Measurements from ENCODE around the gene IRGC.

The IRGC gene

GRCh38 chr19:43726736-43727592, 11.1 kb downstream of the IRGC start:
- DNase-seq: no peak

- DNase-seq: no peak
These were observed 11.6 kb downstream of the IRGC start for GRCh38 chr19:43727593-43727853.

DNA sequence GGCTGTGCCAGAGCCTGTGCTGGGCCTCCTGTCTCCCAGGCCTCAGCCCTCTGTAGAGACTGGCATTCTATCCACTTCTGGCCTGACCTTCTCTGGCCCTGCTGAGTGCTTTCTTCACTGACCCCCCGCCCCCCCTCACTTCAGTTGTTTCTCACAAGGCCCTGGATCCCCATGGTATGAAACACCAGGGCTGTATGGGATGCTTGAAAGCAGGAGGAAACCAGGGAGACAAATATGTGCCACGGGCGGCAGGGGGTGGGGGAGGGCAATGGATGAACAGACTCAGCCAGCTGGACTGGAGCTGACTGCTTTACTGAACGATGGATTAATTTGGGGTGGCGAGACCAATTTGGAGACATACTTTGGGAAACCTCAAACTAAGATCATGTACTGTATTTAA, 14.0 kb downstream of the IRGC start:
- DNase-seq: no peak

- no peak for DNase-seq
These were observed 15.5 kb downstream of the IRGC start for GRCh38 chr19:43731346-43731745.

- no peak for DNase-seq
These were observed 16.0 kb downstream of the IRGC start for GRCh38 chr19:43731846-43732245.

DNA sequence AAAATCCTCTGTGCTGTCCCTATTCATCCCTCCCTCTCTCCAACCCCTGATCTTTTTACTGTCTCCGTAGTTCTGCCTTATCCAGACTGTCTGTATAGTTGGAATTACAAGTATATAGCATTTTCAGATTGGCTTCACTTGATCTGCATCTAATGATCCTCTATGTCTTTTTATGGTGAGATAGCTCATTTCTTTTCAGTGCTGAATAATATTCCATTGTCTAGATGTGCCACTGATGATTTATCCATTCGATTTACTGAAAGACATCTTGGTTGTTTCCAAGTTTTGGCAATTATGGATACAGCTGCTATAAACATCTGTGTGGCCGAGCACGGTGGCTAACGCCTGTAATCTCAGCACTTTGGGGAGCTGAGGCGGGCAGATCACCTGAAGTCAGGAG, 19.1 kb downstream of the IRGC start:
- no peak for DNase-seq

DNA sequence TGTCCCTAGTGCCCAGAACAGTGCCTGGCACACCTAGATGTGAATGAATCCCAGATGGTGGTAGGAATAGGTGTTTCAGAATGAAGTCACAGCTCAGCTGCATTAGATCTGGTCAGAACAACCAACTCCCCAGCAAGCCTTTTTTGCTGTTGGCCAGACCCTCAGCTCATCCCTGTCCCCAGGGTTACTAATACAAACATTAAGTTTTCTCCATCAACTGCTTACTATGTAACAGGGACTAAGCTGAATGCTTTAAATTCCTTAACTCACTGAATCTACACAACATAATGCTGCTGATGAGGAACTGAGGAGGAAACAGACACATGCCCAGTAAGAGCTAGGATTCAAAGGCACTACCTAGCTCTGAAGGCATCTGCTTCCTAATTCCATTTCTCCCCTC, 20.1 kb downstream of the IRGC start:
- peak; percentile 32 for DNase-seq

DNA sequence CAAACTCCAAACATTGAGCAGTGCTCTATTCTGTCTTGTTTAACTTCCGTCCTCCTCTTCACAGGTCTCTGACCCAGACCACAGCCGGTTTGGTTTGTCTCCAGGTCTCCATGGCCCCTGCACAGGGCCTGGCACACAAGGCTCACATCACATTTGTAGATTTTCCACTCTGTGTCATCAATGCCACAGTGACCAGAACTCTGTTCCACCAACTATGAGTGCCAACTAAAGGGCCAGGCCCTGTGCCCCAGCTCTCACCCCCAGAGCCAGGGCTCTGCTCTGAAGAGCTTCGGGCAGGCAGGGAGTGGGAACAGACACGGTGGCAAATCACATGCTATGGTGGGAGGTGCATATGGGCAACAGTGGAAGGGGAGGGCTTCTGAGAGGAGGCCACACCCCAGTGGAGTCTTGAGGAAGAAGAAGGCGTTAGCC, 22.9 kb downstream of the IRGC start:
- no peak for DNase-seq

- DNase-seq: no peak
These were observed 23.8 kb downstream of the IRGC start for GRCh38 chr19:43739439-43740235.

DNA sequence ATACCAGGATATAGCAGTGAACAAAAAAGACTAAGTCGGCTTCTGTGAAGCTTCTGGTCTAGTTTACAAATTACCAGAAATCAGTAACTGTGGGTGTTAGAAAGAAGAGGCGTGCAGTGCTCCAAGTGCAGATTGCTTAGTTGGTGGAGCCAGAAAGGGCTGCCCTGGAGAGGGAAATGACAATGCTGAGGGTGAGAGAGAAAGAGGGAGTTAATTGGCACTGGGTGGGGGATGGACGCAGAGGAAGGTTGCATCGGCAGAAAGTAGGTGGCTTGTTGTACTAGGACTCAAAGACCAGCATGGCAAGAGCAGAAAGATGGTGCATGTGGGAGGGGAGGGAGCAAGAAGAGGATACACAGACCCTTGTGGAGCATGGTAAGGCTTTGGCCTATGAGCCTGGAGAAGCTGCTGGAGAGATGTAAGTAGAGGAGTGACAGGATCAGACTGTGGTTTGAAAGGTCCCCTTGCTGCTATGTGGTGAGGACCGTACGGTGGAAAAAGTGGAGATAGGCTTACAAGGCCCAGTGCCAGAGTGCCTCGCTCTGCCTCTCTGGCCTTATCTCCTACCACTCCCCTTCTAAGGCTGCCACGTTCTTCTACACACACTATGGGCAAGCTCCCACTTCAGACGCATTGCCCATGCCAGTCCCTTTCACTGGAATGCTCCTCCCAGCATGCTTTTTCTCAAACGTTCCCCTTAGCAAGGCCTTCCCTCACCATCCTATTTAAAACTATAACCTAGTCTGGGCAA, 25.4 kb downstream of the IRGC start:
- no peak for DNase-seq

DNA sequence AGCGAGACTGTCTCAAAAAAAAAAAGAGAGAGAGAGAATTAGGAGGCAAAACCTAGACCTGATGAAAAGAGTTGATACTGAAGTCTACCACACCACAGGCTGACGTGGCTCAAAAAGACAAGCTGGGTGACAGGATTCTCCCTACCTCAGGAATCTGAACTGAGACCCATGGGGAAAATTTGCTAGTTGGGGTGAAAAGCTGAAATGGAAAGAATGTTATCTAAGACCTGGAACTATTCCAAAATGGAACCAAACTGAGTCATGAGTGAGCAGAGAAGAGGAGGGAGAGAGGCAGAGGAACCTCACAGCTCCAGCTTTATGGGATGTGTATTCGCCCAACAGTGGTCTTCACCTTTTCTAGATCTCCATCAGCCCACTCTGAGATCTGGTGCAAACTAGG, 27.2 kb downstream of the IRGC start:
- DNase-seq: peak; percentile 74

DNA sequence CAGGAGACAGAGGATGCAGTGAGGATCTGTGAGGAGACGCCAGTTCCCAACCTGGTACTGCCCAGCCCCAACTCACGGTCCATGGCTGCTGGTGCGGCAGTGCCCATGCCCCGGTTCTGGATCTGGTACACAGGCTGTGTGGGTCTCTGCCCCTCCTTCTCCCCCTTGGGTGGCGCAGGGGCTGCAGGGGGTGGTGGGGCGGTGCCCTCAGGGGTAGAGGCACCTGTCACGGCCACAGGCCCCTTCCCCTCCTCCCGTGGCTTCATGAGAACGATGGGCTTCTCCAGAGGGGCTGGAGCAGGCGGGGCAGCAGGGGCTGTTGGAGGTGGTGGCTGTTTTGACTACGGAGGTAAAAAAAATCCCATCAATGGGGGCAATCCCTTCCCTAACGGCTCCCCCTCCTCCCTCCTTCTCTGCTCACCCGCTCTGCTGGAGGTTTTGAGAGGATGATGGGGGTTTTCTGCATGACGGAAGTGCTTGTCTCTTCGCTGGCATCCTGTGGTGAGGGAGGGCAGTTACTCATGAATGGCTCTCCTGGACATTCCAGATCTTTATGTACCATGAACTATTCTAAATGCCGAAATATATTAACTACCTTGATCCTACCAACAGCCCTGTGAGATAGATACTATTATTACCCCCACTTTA, 31.8 kb downstream of the IRGC start:
- no peak for DNase-seq

GRCh38 chr19:43748205-43748594, 32.3 kb downstream of the IRGC start:
- DNase-seq: no peak

- no peak for DNase-seq
These were observed 32.8 kb downstream of the IRGC start for GRCh38 chr19:43748685-43749084.

DNA sequence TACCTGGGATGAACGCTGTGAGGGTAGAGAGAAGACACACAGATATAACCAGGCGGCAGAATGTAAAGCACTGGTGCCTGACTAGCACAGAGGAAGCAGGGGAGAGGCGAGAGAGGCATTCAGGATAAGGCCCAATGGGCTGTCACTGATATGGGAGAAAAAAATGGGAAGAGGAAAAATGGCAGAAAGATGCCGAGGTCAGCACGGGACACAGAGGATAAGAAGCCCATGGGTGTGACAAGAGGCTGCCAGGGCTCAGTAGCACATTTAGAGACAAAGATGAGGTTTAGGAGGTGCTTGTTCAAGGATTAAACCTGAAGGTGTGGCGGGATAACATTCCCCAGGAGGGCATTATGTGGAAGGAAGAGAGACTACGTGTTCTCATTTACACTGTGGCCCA, 33.3 kb downstream of the IRGC start:
- no peak for DNase-seq

DNA sequence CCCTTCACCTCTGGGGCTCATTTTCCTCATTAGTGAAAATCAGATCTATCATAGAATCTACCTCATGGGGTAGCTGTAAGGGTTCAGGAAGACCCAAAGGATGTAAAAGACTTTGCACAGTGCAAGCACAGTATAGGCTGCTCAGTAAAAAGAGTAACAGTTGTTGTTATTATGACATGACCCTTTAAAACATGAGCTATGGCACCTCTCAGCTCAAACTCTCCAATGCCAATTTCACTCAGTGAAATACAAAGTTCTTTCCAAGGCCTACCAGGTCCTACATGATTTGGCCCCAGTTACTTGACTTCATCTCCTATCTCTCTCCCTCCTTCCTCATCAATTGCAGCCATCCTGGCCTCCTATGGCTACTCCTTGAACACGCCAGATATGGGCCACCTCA, 34.0 kb downstream of the IRGC start:
- DNase-seq: no peak

- DNase-seq: no peak
These were observed 35.8 kb downstream of the IRGC start for GRCh38 chr19:43751466-43752220.

GRCh38 chr19:43752287-43752875, 36.5 kb downstream of the IRGC start:
- no peak for DNase-seq

DNA sequence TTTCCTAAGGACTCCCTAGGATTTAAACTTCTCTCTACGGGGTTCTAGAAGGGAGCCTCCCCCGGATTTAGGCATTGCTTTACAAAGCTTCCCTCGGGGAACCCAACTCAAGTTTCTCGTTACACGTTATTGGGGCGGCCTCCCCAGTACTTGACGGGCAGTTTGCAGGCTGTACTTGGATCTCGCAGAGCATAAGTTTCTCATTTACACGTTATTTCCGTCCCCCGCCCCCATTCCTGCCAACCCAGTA, 38.3 kb downstream of the IRGC start:
- DNase-seq: no peak

DNA sequence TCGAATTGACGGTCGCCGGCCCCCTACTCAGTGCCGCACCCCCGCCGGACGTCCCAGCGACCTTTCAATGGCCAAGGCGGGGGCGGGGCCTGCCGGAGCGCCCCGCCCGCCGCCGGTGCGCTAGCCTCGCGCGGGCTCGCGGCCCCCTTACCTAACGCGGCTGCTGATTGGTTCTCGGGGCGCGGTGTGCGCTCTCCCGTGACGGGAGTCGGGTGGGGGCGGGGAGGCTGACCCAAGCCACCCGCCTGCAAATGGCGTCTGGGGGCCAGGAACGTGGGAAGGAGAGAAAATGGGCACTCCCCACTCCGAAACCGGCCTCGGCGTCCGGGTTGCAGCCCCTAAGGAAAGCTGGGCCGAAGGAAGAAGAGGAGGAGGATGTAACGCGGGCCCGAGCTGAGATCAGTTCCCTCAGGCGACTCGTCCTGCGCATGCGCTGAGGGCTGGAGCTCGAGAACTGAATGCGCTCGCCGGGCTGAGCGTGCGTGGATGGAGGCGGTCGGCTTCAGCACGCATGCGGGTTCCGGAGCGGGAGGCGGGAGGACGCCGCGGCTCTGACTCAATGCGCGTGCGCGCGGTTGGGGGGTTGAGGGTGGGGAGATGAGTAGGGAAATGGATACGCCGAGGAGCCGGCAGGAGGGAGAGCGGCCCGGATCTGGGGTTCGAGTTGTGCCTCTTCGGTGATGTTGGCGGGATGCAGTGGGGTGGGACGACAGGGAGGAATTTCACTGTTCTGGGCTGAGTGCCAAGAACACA, 38.8 kb downstream of the IRGC start, which contains the start of gene SMG9:
SMG9 (minus strand) TSS at position 460 of the 753 bp plus-strand sequence. CDS start 4,221 bp downstream, outside the sequence.
- peak; percentile 98 for DNase-seq

DNA sequence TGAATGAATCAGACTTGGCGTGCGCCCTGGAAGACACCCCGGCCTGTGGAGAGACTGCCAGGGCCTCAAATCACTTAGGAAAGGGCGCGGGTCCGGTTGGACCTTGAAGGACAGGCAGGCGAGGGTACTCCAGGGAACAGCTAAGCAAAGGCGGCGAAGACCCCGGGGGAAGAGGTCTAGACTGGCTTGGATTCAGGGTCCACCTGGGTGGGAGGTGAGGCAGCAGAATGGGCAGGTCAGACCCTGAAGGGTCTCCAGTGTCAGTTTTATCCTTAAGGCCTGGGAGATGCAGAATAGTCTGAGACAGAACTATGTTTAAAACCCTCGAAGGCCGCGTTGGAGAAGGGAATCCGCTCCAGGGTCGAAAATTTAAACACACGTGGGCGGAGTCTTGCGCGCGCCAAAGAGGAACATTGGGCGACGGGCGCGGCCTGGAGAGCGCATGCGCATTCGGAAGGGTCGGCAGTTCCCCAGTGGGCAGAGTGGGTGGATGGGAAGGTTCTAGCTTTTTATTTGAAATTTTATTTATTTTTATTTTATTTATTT, 39.5 kb downstream of the IRGC start:
- DNase-seq: peak; percentile 80
